ENCODE measurements around the gene SLC7A10. TPM values are rescaled to one million over a fixed set of nuclear protein-coding genes. Genes with fewer than 3 reads are reported as not detected.

The SLC7A10 gene
- total RNA-seq (not detected), polyA plus RNA-seq (ENCODE audit: insufficient read depth, low read depth, low replicate concordance) (0.41 TPM)
- long read RNA-seq, donor 1 = 0 reads
- long read RNA-seq, donor 2 = 0 reads
- long read RNA-seq, donor 3 = 0 reads
- long read RNA-seq, donor 4 = 0 reads
- long read RNA-seq, donor 5 = 0 reads
- long read RNA-seq, donor 6 = 0 reads
- long read RNA-seq, donor 7 = 0 reads
- long read RNA-seq, donor 8 = 0 reads
- long read RNA-seq, donor 9 = 0 reads
- long read RNA-seq, donor 10 = 0 reads

DNA sequence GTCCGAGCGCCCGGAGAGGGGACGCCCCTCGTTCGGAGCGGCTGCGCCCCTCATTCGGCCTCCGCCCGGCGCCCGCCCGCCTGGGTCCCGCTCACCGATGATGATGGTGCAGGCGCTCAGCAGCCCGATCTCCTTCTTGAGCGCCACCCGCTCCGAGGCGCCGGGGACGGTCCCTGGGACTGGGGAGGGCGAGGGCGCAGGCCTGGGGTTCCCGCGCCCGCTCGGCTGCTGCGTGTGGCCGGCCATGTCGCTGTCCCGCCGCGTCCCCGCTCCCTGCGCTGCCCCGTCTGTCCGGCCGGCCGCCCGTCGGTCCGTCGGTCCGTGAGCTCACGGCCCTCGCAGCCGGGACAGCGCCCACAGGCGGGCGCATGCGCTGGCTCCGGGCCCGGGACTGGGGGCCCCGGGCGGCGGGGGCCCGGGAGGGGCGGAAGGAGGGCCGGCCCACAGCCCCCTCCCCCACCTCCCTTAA lies at the start of gene SLC7A10:
TSS of gene SLC7A10 (minus strand) at position 393 of the 469 bp plus-strand sequence. CDS start at position 246, 147 bp downstream.
- intact Hi-C loops (cut with DNase I) = no loop called here
- TF ChIP-seq, protein P1, sequence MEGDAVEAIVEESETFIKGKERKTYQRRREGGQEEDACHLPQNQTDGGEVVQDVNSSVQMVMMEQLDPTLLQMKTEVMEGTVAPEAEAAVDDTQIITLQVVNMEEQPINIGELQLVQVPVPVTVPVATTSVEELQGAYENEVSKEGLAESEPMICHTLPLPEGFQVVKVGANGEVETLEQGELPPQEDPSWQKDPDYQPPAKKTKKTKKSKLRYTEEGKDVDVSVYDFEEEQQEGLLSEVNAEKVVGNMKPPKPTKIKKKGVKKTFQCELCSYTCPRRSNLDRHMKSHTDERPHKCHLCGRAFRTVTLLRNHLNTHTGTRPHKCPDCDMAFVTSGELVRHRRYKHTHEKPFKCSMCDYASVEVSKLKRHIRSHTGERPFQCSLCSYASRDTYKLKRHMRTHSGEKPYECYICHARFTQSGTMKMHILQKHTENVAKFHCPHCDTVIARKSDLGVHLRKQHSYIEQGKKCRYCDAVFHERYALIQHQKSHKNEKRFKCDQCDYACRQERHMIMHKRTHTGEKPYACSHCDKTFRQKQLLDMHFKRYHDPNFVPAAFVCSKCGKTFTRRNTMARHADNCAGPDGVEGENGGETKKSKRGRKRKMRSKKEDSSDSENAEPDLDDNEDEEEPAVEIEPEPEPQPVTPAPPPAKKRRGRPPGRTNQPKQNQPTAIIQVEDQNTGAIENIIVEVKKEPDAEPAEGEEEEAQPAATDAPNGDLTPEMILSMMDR (IDR thresholded peaks at IDR 0.05; ENCODE audit: borderline replicate concordance, extremely low read depth, insufficient read depth) = no peak
- no peak within 1 kb of the TSS for H3K4me3 ChIP-seq (ENCODE audit: low read length in 3 of 3)

GRCh38 chr19:33274663-33275558 lies 49.3 kb upstream of the SLC7A10 start:
- Histone ChIP-seq H3K27ac (ENCODE audit: low read depth in 2 of 2, low read length in 2 of 2) (no peak overlapping the region), H3K9ac (ENCODE audit: low read length in 3 of 3) (no peak overlapping the region)

More for the DNA sequence above, at the start of gene SLC7A10:
- H3K27ac ChIP-seq (ENCODE audit: low read depth in 2 of 2, low read length in 2 of 2) = no peak within 1 kb of the TSS
- peak in 1 of 5 donors; percentile 20 for DNase-seq
- no peak within 1 kb of the TSS for H3K9ac ChIP-seq (ENCODE audit: low read length in 3 of 3)
- H3K4me1 ChIP-seq (ENCODE audit: control insufficient read depth in 2 of 3, insufficient read depth in 2 of 3, low read depth in 1 of 3, low read length in 3 of 3) = peaks cover 0 to 4% (median 0%) of the 10 kb centered on the region in 3 donors
- no peaks in the 10 kb centered on the region for H3K36me3 ChIP-seq (ENCODE audit: control insufficient read depth in 2 of 3, insufficient read depth in 3 of 3, low read length in 3 of 3)
- FAIRE-seq = no peak
- peaks cover 0 to 18% (median 5%) of the 10 kb centered on the region in 3 donors for H3K9me3 ChIP-seq (ENCODE audit: control insufficient read depth in 2 of 3, insufficient read depth in 1 of 3, low read length in 3 of 3)
- peaks cover 14% of the 10 kb centered on the region for H3K27me3 ChIP-seq (ENCODE audit: control insufficient read depth, insufficient read depth, low read length)

DNA sequence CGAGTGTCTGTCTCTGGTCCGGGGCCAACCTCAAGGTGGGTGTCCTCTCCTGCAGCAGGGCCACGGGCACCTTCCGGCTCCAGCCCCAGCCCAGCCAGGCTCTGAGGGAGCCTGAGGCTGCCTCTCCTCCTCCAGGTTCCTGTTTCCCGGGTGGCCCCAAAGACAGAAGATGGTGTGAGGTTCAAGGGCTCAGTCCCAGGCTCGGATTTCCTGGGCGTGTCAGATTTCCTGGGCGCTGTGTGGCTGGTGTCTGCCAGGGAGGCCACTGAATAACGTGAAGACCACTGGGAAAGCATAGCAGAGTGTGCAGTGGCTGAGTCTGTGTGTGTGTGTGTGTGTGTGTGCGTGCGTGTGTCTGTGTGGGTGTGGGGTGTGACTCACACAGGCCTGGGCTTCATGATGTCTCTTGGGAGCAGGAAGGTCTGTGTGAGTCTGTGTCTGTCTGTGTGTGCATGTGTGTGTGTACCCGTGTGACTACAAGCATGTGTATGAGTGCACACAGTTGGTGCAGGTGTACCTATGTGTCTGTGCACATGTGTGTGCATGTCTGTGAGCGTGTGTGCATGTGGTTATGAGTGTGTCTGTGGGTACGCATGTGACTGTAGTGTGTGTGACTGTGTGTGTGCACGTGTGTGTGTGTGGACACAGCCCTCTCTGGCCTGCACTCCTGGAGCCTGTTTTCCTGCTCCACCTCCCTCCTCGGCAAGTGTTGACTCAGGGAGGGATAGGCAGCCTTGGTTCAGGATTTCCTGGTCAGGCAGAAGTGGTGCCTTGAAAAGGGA lies 48.4 kb upstream of the SLC7A10 start:
- H3K9me3 ChIP-seq (ENCODE audit: control insufficient read depth in 2 of 3, insufficient read depth in 1 of 3, low read length in 3 of 3) = no peaks in the 10 kb centered on the region
- intact Hi-C loops (cut with DNase I) = no loop called here
- no peak overlapping the region for H3K27ac ChIP-seq (ENCODE audit: low read depth in 2 of 2, low read length in 2 of 2)
- H3K9ac ChIP-seq (ENCODE audit: low read length in 3 of 3) = no peak overlapping the region
- H3K27me3 ChIP-seq (ENCODE audit: control insufficient read depth, insufficient read depth, low read length) = no peaks in the 10 kb centered on the region
- no peak overlapping the region for H3K4me3 ChIP-seq (ENCODE audit: low read length in 3 of 3)
- peaks cover 0 to 5% (median 3%) of the 10 kb centered on the region in 3 donors for H3K4me1 ChIP-seq (ENCODE audit: control insufficient read depth in 2 of 3, insufficient read depth in 2 of 3, low read depth in 1 of 3, low read length in 3 of 3)
- TF ChIP-seq, protein P1 (IDR thresholded peaks at IDR 0.05; ENCODE audit: borderline replicate concordance, extremely low read depth, insufficient read depth) = no peak
- DNase-seq (peak; percentile 60 to 77 (median 66)), FAIRE-seq (no peak)
- H3K36me3 ChIP-seq (ENCODE audit: control insufficient read depth in 2 of 3, insufficient read depth in 3 of 3, low read length in 3 of 3) = no peaks in the 10 kb centered on the region

More at GRCh38 chr19:33274663-33275558, 49.3 kb upstream of the SLC7A10 start:
- H3K9me3 ChIP-seq (ENCODE audit: control insufficient read depth in 2 of 3, insufficient read depth in 1 of 3, low read length in 3 of 3) = no peaks in the 10 kb centered on the region
- FAIRE-seq = no peak
- no peaks in the 10 kb centered on the region for H3K27me3 ChIP-seq (ENCODE audit: control insufficient read depth, insufficient read depth, low read length)
- TF ChIP-seq, protein P1 (IDR thresholded peaks at IDR 0.05; ENCODE audit: borderline replicate concordance, extremely low read depth, insufficient read depth) = no peak
- no peaks in the 10 kb centered on the region for H3K36me3 ChIP-seq (ENCODE audit: control insufficient read depth in 2 of 3, insufficient read depth in 3 of 3, low read length in 3 of 3)
- DNase-seq = peak in 1 of 5 donors; percentile 48
- intact Hi-C loops (cut with DNase I) = no loop called here
- peaks cover 0 to 5% (median 3%) of the 10 kb centered on the region in 3 donors for H3K4me1 ChIP-seq (ENCODE audit: control insufficient read depth in 2 of 3, insufficient read depth in 2 of 3, low read depth in 1 of 3, low read length in 3 of 3)
- H3K4me3 ChIP-seq (ENCODE audit: low read length in 3 of 3) = no peak overlapping the region
